GM12864 (cell line): ENCODE results near the gene LRP5.

Experiments
- DNase-seq: peaks from one replicate; pipeline ENCODE4 v3.0.0-alpha.2; 2011; ENCODE audit warnings: low read depth
- H3K4me3 ChIP-seq: 2 replicates; pipeline ENCODE4 v1.5.1; 2011; ENCODE audit warnings: mild to moderate bottlenecking, low read depth, low read length, control low read depth
- TF ChIP-seq, protein P1 (sequence below): IDR thresholded peaks from 2 replicates; pipeline ENCODE4 v1.5.1; 2011; ENCODE audit warnings: low read depth, mild to moderate bottlenecking, moderate library complexity, low read length, control low read depth, inconsistent platforms; ENCODE audit errors: missing control alignments

The LRP5 gene

DNA sequence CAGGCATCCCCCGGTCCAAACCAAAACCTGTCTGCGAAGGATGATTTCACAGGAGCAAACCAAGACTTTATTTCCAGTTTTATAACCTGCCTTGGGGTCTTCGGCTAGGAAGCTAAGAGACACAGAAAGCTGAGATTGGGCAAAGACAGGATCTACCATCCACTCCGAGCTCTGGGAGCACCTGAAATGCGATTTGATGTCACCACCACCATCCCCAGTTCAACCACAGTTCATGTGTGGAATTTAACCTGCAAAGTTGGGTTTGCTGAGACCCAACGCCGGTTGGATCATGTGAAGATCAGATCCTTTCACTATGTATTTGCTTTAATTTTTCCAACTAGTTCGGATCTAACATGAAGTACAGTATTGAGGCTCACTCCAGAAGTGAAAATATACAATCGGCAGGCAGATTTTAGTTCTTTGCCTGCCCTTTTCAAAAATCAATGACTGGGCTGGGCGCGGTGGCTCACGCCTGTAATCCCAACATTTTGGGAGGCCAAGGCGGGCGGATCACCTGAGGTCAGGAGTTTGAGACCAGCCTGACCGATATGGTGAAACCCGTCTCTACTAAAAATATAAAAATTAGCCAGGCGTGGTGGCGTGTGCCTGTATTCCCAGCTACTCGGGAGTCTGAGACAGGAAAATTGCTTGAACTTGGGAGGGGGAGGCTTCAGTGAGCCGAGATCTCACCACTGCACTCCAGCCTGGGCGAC is 39.2 kb upstream of the LRP5 start:
- no peak for DNase-seq
- TF ChIP-seq, protein P1, sequence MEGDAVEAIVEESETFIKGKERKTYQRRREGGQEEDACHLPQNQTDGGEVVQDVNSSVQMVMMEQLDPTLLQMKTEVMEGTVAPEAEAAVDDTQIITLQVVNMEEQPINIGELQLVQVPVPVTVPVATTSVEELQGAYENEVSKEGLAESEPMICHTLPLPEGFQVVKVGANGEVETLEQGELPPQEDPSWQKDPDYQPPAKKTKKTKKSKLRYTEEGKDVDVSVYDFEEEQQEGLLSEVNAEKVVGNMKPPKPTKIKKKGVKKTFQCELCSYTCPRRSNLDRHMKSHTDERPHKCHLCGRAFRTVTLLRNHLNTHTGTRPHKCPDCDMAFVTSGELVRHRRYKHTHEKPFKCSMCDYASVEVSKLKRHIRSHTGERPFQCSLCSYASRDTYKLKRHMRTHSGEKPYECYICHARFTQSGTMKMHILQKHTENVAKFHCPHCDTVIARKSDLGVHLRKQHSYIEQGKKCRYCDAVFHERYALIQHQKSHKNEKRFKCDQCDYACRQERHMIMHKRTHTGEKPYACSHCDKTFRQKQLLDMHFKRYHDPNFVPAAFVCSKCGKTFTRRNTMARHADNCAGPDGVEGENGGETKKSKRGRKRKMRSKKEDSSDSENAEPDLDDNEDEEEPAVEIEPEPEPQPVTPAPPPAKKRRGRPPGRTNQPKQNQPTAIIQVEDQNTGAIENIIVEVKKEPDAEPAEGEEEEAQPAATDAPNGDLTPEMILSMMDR = no peak
- H3K4me3 ChIP-seq = peak overlapping the region; percentile 97

DNA sequence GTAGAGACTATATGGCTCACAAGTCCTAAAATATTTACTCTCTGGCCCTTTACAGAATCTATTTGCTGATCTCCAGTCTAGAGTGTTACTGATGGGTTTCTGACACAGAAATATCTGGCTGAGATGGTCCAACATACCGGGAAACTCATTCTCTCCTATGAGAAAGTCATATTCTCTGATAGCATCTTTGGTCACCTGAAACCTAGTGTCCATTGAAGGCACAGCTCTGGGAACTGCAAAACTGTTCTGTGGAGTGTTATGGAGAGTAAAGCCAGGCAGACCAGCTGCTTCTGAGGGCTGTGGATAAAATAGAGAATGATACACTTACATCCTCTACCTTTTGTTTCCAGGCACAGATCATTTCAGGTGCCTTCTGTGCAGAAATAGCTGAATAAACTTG is 38.1 kb upstream of the LRP5 start:
- no peak overlapping the region for H3K4me3 ChIP-seq
- TF ChIP-seq, protein P1 = no peak
- DNase-seq = no peak

DNA sequence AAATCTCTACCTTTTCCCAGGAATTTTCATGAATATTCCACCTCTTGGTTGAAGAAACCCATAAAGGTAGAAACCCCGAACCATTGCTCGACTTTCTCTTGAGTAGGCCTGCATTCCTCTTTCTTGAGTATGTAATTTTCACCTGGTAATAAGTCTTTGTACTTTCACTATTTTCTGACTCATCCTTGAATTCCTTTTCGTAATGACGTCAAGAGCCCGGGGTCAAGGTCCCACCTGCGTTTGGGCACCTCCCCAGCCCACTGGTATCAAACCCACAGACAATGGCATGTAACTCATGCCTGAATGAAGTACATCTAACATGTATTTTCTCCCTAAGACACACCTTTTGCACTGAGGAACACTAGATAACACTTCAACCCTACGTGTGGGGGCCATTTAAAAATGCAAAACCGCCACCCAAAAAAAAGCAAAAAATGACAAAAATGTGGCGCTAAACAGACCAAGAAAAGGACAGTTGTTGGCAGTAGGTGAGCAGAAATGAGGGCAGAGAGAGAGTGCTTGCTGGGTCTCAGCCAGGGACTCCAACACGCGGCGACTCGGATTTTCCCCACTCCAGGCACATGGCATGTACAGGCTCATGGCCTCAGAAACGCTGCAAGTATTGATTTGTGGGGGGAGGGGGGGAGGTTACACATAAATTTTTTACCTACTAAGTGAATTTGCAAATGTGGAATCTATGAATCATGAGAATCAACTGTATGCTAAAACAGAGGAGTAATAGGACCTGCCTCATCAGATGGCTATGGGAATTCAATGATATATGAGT is 36.5 kb upstream of the LRP5 start:
- TF ChIP-seq, protein P1 = no peak
- no peak for DNase-seq
- H3K4me3 ChIP-seq = no peak overlapping the region

DNA sequence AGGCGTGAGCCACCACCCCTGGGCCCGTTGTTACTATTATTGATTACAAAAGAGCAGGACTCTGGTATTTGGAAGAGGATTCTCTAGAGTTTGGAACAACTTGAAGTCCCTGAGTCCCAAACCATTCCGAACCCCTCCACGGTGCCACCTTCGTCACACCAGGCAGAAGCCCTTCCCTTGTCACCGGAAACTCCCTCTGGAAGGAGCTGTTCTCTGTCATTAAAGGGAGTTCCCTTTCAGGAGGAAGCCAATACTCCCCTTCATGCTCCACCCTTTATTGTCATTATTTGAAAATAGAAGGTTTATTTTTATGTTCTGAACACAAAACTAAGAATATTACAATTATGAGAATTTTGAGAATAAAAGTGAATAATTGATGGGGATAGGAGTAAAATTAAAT is 35.5 kb upstream of the LRP5 start:
- H3K4me3 ChIP-seq = no peak overlapping the region
- no peak for DNase-seq
- TF ChIP-seq, protein P1 = no peak

DNA sequence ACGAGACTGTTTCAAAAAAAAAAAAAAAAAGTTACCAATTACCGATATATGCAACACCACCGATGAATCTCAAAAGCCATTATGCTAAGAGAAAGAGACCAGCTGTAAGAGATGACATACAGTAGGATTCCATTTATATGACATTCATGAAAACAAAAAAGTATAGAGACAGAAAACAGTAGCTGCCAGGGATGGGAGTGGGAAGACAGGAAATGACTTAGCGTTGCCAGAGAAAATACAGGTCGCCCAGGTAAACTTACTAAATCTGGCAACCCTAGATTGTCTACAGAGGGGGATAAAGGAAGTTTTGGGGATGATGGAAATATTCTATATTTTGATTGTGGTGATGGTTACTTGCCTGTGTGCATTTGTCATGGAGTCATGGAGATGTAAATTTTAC is 32.7 kb upstream of the LRP5 start:
- TF ChIP-seq, protein P1 = no peak
- H3K4me3 ChIP-seq = no peak overlapping the region
- no peak for DNase-seq

DNA sequence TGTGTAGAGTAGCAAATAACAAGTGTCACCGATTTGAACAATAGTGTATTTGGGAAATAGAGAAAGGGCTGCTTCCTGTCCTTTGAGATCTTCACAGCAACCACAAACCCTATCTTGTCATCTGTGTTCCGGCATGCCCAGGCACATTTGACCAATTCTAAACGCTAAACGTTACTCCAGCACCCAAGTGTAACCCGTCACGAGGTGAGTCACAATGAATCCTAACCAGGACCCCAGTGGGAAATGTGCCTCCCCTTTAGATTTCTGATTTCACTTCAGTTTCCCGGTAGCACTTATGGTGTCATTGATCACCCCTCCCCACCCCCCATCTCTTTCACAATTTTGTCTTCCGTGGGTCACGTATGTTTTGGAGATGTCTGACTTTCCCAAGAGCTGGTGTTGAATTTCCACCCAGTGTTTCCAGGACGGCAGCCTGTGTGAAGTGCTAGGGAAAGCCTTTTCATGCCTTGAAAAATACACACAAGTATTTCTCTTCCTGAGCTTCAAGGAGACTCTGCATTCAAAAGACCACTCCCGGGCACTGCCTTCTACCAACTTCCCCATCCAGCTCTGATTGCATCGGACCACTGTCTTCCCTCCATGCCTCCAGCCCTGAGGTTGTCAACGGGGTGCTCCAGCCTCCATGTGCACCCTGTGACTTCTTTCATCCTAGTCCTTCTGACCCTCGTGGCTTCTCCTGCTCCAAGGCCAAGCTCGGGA is 30.1 kb upstream of the LRP5 start:
- H3K4me3 ChIP-seq = peak overlapping the region; percentile 8
- DNase-seq = peak; percentile 73
- TF ChIP-seq, protein P1 = no peak
